Body of pancreas (tissue), 4 donors: ENCODE measurements around the gene FUCA2.

Experiments
- CTCF ChIP-seq, 7 experiments: fragments of 450-650 bp in 4 of 7; fragments of 200-600 bp in 3 of 7; sonication (generic) in 3 of 7; IDR thresholded peaks; one replicate each; pipeline ENCODE4 v1.5.1; 2016 to 2019; ENCODE audit warnings: antibody characterized with exemption in 7 of 7
- POLR2A ChIP-seq, 3 donors: fragments of 450-650 bp; IDR thresholded peaks; one replicate each; pipeline ENCODE4 v1.6.1; 2016; ENCODE audit warnings: antibody characterized with exemption in 3 of 3, mild to moderate bottlenecking in 2 of 3

- TF ChIP-seq CTCF (IDR thresholded peaks at IDR 0.05): no peak
- no peak for TF ChIP-seq POLR2A (IDR thresholded peaks at IDR 0.05)
Observed at GRCh38 chr6:143490775-143491174, 20.7 kb downstream of the FUCA2 start.
